Central memory CD8-positive, alpha-beta T cell (primary cell): ENCODE data around the gene CD84.
"Not testable (repeated sequence)": the region's sequence is repeated elsewhere in the genome, so short reads cannot be mapped to it uniquely, and the experiment has no call there.

ENCODE experiments used
- ATAC-seq: fragments of 150-1000 bp; cut with Tn5 transposase; replicated peaks from 2 replicates; pipeline ENCODE4 v1.10.0; 2022; ENCODE audit warnings: mild to moderate bottlenecking, moderate FRiP score, moderate number of reproducible peaks; ENCODE audit not compliant: poor library complexity, severe bottlenecking; ENCODE audit errors: extremely low read depth
- DNase-seq, 2 donors: peaks; one replicate each; pipeline ENCODE4 v3.0.0; 2021; ENCODE audit warnings: low spot score in 2 of 2
- H3K27ac Mint-ChIP-seq: one replicate; pipeline ENCODE4 v1.8.0; 2022; ENCODE audit warnings: low read depth, mild to moderate bottlenecking, moderate library complexity, mixed read lengths
- H3K27me3 Mint-ChIP-seq: one replicate; pipeline ENCODE4 v1.8.0; 2022; ENCODE audit warnings: mixed read lengths
- H3K36me3 Mint-ChIP-seq: one replicate; pipeline ENCODE4 v1.8.0; 2022; ENCODE audit warnings: mild to moderate bottlenecking, moderate library complexity, mixed read lengths; ENCODE audit not compliant: insufficient read depth
- H3K4me1 Mint-ChIP-seq: one replicate; pipeline ENCODE4 v1.8.0; 2022; ENCODE audit warnings: mixed read lengths
- H3K4me3 Mint-ChIP-seq: one replicate; pipeline ENCODE4 v1.8.0; 2022; ENCODE audit warnings: mild to moderate bottlenecking, moderate library complexity, mixed read lengths
- H3K9me3 Mint-ChIP-seq: one replicate; pipeline ENCODE4 v1.8.0; 2022; ENCODE audit warnings: mixed read lengths

The CD84 gene

DNA sequence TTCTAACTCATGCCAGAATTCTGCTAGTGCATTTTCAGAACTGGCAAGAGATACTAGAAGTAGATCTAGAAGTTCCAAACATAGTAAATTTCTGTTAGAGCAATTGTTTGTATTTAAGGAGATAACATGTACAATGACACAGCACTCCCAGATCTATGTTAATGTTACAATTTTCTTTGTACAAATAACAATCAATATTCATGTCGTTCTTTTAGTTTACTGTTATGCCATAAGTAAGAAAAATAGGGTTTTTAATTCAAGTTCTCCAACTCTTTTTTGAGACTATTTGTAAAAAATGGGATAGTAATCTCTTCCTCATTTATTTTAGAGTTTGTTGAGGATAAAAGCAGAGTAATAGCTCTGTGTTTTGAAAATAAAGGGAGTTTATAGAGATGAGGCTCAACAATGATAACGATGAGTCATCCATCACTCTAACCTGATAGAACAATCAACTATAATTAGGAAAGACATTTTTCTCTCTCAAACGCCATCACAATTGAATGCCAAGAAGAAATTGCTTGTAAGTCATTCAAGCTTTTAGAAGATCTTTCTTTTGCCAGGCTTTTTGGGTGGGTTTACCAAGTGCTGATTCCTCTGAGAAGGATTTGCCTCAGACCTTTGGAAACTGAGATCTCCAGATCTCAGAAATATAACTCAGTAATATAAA is 638 bp downstream of the CD84 start:
- ATAC-seq, result no peak
- H3K27ac Mint-ChIP-seq, result peak overlapping the region; percentile 87
- peak overlapping the region; percentile 94 for H3K4me3 Mint-ChIP-seq
- H3K9me3 Mint-ChIP-seq, result no peaks in the 10 kb centered on the region
- no peaks in the 10 kb centered on the region for H3K27me3 Mint-ChIP-seq
- H3K36me3 Mint-ChIP-seq, result peaks cover 5% of the 10 kb centered on the region
- no peak for DNase-seq
- H3K4me1 Mint-ChIP-seq, result peaks cover 77% of the 10 kb centered on the region

DNA sequence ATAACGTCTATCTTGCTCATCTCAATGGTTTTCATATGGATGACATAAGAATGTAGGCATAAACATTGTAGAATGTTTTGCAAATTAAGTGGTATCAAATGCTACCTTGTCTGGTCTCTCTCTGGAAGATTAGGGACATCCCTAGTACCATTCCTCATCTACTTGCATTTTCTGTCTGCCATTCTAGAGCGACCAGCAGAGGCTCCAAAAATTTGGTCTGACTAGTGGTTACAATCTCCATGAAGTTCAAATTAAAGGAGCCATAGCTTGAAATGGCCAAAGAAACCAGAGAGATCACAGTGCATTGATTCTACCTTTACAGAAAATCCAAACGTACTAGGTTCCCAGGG is 1.1 kb downstream of the CD84 start:
- ATAC-seq, result peak; percentile 33
- Mint-ChIP-seq H3K9me3 (no peaks in the 10 kb centered on the region), H3K27ac (peak overlapping the region; percentile 87), H3K4me3 (peak overlapping the region; percentile 94), H3K27me3 (no peaks in the 10 kb centered on the region), H3K4me1 (peaks cover 77% of the 10 kb centered on the region), H3K36me3 (peaks cover 7% of the 10 kb centered on the region)
- DNase-seq, result no peak

GRCh38 chr1:160577671-160578070 is 1.6 kb downstream of the CD84 start:
- Mint-ChIP-seq H3K9me3 (no peaks in the 10 kb centered on the region), H3K4me3 (peak overlapping the region; percentile 94), H3K27ac (peak overlapping the region; percentile 87), H3K4me1 (peaks cover 80% of the 10 kb centered on the region), H3K36me3 (peaks cover 9% of the 10 kb centered on the region), H3K27me3 (no peaks in the 10 kb centered on the region)
- peak; percentile 8 for ATAC-seq
- DNase-seq, result no peak

- peaks cover 86% of the 10 kb centered on the region for H3K4me1 Mint-ChIP-seq
These were observed 2.4 kb downstream of the CD84 start for GRCh38 chr1:160576884-160577283.

DNA sequence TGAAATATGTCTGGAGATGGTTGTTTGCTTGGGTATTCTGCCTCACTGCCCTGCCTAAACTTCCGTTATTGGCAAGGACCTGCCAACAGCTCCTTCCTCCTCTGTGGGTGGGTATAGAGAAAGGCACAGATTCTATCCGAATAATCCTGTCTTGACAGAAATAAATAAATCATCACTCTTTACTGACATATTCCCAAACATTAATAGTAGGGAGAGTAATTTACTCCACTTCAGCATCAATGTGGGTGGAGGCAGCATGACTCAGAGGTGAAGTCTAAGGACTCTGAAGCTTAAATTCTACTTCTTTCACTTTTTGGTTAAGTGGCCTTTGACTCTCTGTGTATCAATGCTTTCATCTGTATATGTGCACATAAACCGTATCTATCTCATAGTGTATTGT is 2.9 kb downstream of the CD84 start:
- peaks cover 12% of the 10 kb centered on the region for H3K36me3 Mint-ChIP-seq
- no peaks in the 10 kb centered on the region for H3K9me3 Mint-ChIP-seq
- H3K27ac Mint-ChIP-seq, result peak overlapping the region; percentile 87
- H3K4me3 Mint-ChIP-seq, result peak overlapping the region; percentile 94
- peak; percentile 44 for ATAC-seq
- H3K27me3 Mint-ChIP-seq, result no peaks in the 10 kb centered on the region
- no peak for DNase-seq
- H3K4me1 Mint-ChIP-seq, result peaks cover 86% of the 10 kb centered on the region

More at GRCh38 chr1:160576884-160577283, 2.4 kb downstream of the CD84 start:
- Mint-ChIP-seq H3K36me3 (peaks cover 12% of the 10 kb centered on the region), H3K27ac (peak overlapping the region; percentile 87), H3K4me3 (peak overlapping the region; percentile 94), H3K27me3 (no peaks in the 10 kb centered on the region), H3K9me3 (no peaks in the 10 kb centered on the region)
- ATAC-seq (no peak), DNase-seq (no peak)

DNA sequence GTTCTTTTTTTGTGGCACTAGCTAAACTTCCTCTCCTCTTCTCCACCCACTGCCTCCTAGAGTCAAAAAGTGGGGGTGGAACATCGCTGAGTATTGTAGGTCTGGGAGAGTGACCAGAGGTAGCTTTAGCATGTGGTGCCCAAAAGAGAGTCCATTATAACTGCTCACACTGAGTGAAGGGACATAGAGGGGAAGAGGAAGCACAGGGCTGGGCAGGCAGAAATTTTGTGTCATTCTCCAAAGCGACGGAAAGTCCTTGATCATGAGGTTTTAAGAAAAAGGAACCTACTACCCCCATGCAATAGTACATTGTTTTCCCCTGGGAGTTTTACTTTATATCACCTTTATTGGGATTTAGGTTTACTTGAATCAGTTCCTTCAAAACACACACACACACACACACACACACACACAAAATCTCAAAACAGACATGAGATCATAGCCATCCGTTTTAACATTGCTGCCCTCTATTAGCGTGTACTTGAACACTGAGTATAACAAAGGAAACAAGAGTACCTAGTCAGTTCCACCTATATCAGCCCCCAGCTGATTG is 4.1 kb downstream of the CD84 start:
- H3K4me1 Mint-ChIP-seq, result peaks cover 83% of the 10 kb centered on the region
- no peaks in the 10 kb centered on the region for H3K9me3 Mint-ChIP-seq
- DNase-seq (no peak), ATAC-seq (no peak)
- H3K27ac Mint-ChIP-seq, result peak overlapping the region; percentile 87
- H3K4me3 Mint-ChIP-seq, result peak overlapping the region; percentile 94
- no peaks in the 10 kb centered on the region for H3K27me3 Mint-ChIP-seq
- H3K36me3 Mint-ChIP-seq, result peaks cover 12% of the 10 kb centered on the region

GRCh38 chr1:160570840-160571239 is 8.5 kb downstream of the CD84 start:
- Mint-ChIP-seq H3K36me3 (peaks cover 19% of the 10 kb centered on the region), H3K9me3 (no peaks in the 10 kb centered on the region), H3K27ac (peak overlapping the region; percentile 86), H3K27me3 (no peaks in the 10 kb centered on the region), H3K4me1 (peaks cover 88% of the 10 kb centered on the region), H3K4me3 (peak overlapping the region; percentile 46)
- DNase-seq (no peak), ATAC-seq (no peak)

DNA sequence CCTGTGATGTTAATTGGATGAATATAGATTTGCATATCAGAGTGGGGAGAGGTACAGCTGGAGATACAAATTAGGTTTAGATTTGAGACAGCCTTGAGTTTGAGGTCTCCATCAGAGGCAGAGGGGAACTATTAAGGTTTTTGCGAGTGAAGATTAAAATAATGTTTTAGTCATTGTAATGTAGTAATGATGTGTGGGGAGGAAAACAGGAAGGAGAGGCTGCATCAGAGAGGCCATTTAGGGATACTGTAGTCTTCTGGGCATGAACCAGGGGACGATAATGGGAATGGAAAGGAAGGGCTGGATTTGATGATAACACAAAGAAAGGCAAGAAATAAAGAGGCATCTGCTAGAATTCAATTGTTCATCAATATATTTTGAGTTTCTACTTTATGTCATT is 9.5 kb downstream of the CD84 start:
- peaks cover 24% of the 10 kb centered on the region for H3K36me3 Mint-ChIP-seq
- H3K9me3 Mint-ChIP-seq, result no peaks in the 10 kb centered on the region
- H3K4me3 Mint-ChIP-seq, result peak overlapping the region; percentile 44
- DNase-seq, result no peak
- peak overlapping the region; percentile 86 for H3K27ac Mint-ChIP-seq
- ATAC-seq, result no peak
- H3K4me1 Mint-ChIP-seq, result peaks cover 88% of the 10 kb centered on the region
- H3K27me3 Mint-ChIP-seq, result no peaks in the 10 kb centered on the region

DNA sequence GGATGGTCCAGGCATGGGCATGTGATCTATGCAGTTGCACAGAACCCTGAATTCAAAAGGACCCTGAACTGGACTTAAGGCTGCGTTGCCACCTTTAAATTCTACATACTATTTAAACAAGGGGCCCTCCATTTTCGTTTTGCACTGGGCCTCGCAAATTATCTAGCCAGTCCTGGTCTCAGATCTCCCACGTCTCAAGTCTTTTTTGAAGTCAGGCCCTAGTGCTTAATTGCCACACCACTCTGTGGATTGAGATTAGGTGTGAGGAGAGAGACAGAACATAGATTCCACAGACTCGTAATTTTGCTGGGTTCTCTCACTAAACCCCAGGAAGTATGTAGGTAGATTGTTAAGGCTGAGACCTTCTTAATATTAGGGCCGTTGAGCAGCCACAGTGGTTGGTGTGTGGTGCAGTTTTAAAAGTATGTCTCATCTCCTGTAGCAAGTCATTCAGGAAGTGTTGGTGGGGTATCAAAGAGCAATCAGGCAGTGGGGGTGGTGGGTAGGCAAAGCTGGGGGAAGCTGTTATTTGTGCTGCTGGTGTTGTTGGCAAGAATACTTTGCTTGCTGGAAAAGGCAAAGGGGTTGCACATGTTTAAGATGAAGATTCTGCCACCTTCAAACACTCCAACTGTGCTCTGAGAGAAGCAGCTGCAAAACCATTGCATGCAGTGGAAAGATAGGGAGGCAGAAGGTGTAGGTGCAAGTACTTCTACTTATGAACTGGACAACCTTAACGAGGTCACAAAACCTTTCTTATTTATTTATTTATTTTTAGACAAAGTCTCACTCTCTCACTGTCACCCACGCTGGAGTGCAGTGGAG is 11.2 kb downstream of the CD84 start:
- Mint-ChIP-seq H3K27ac (peak overlapping the region; percentile 86), H3K36me3 (peaks cover 29% of the 10 kb centered on the region), H3K4me1 (peaks cover 85% of the 10 kb centered on the region), H3K9me3 (peaks cover 4% of the 10 kb centered on the region), H3K27me3 (no peaks in the 10 kb centered on the region), H3K4me3 (peak overlapping the region; percentile 44)
- ATAC-seq (peak; percentile 94), DNase-seq (peak; percentile 33 to 68)

DNA sequence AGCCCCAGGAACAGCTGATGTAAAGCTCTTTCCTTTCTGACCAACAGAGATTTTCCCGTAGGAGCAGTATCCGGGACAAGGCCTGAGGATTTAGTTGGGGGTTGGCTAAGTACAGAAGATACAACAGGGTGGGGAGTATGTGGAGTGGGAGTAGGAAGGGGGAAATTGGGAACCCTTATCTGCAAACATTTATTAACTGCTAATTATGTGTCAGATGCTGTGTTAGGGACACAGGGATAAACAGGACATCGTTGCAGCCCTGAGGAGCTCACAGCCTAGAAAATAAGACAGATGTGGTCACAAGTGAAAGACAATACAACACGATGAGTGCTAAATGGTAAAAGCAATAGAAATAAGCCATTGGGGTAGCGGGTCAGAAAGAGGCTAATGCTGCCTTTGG is 12.0 kb downstream of the CD84 start:
- peaks cover 84% of the 10 kb centered on the region for H3K4me1 Mint-ChIP-seq
- H3K9me3 Mint-ChIP-seq, result peaks cover 4% of the 10 kb centered on the region
- H3K4me3 Mint-ChIP-seq, result peak overlapping the region; percentile 44
- peak overlapping the region; percentile 86 for H3K27ac Mint-ChIP-seq
- ATAC-seq, result peak; percentile 37
- peaks cover 29% of the 10 kb centered on the region for H3K36me3 Mint-ChIP-seq
- no peak for DNase-seq
- no peaks in the 10 kb centered on the region for H3K27me3 Mint-ChIP-seq

GRCh38 chr1:160565564-160565963 is 13.7 kb downstream of the CD84 start:
- Mint-ChIP-seq H3K36me3 (peaks cover 31% of the 10 kb centered on the region), H3K4me1 (peaks cover 86% of the 10 kb centered on the region), H3K9me3 (peaks cover 4% of the 10 kb centered on the region), H3K27ac (peak overlapping the region; percentile 86), H3K27me3 (no peaks in the 10 kb centered on the region), H3K4me3 (peak overlapping the region; percentile 35)
- DNase-seq (no peak), ATAC-seq (no peak)

DNA sequence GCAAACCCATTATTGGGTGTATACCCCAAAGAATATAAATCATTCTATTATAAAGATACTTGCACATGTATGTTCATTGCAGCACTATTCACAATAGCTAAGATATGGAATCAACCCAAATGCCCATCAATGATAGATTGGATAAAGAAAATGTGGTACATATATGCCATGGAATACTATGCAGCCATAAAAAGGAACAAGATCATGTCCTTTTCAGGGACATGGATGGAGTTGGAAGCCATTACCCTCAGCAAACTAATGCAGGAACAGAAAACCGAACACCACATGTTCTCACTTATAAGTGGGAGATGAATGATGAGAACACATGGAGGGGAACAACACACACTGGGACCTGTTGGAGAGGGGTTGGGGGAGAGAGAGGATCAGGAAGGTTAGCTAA is 16.1 kb downstream of the CD84 start:
- not testable (repeated sequence) for DNase-seq, H3K27me3 Mint-ChIP-seq, ATAC-seq, H3K9me3 Mint-ChIP-seq, H3K27ac Mint-ChIP-seq
- Mint-ChIP-seq H3K4me1 (peaks cover 94% of the 10 kb centered on the region), H3K36me3 (peaks cover 41% of the 10 kb centered on the region), H3K4me3 (peak overlapping the region; percentile 73)

DNA sequence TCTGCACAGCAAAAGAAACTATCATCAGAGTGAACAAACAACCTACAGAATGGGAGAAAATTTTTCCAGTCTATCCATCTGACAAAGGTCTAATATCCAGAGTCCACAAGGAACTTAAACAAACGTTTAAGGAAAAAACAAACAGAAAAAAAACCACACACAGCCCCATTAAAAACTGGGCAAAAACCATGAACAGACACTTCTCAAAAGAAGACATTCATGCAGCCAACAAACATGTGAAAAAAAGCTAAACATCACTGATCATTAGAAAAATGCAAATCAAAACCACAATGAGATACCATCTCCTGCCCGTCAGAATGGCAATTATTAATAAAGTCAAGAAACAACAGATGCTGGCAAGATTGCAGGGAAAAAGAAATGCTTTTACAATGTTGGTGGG is 16.6 kb downstream of the CD84 start:
- Mint-ChIP-seq H3K4me1 (peaks cover 94% of the 10 kb centered on the region), H3K27ac (peak overlapping the region; percentile 99)
- not testable (repeated sequence) for ATAC-seq

More for the DNA sequence above, 16.6 kb downstream of the CD84 start:
- H3K27me3 Mint-ChIP-seq, DNase-seq, H3K9me3 Mint-ChIP-seq: not testable (repeated sequence)
- peaks cover 37% of the 10 kb centered on the region for H3K36me3 Mint-ChIP-seq
- peak overlapping the region; percentile 73 for H3K4me3 Mint-ChIP-seq
